Neural cell (in vitro differentiated cells): ENCODE measurements around the gene PC. TPM values are rescaled to one million over a fixed set of nuclear protein-coding genes. Genes with fewer than 3 reads are reported as not detected.

Experiments
- H2AFZ ChIP-seq: fragments of 200-600, 300-800 bp; sonication (generic), shearing (Covaris generic); 2 replicates; pipeline ENCODE4 v1.6.0; 2014; ENCODE audit warnings: low read depth, mild to moderate bottlenecking, antibody characterized with exemption, low read length, moderate library complexity
- H3F3A ChIP-seq: fragments of 200-600 bp; shearing (Covaris generic); 2 replicates; pipeline ENCODE4 v1.6.1; 2016; ENCODE audit warnings: mild to moderate bottlenecking, moderate library complexity, mixed read lengths, antibody characterized with exemption, low read length; ENCODE audit not compliant: insufficient read depth, poor library complexity, severe bottlenecking
- H3K27ac ChIP-seq: fragments of 200-600, 300-800 bp; sonication (generic), shearing (Covaris generic); 2 replicates; pipeline ENCODE4 v1.5.1; 2014; ENCODE audit warnings: mild to moderate bottlenecking, low read length, moderate library complexity
- H3K27me3 ChIP-seq: fragments of 300-800, 200-600 bp; sonication (generic), shearing (Covaris generic); 2 replicates; pipeline ENCODE4 v1.6.0; 2014; ENCODE audit warnings: mild to moderate bottlenecking, low read depth, low read length, moderate library complexity; ENCODE audit not compliant: insufficient read depth
- H3K36me3 ChIP-seq: fragments of 300-800, 200-600 bp; sonication (generic), shearing (Covaris generic); 2 replicates; pipeline ENCODE4 v1.5.1; 2014; ENCODE audit warnings: mild to moderate bottlenecking, antibody characterized with exemption, low read length, moderate library complexity; ENCODE audit not compliant: insufficient read depth
- H3K4me2 ChIP-seq: fragments of 300-800, 200-600 bp; sonication (generic), shearing (Covaris generic); 2 replicates; pipeline ENCODE4 v1.6.0; 2014; ENCODE audit warnings: mild to moderate bottlenecking, low read length
- H3K4me3 ChIP-seq: fragments of 300-800, 200-600 bp; sonication (generic), shearing (Covaris generic); 2 replicates; pipeline ENCODE4 v1.5.1; 2014; ENCODE audit warnings: mild to moderate bottlenecking, low read length, moderate library complexity
- H3K79me2 ChIP-seq: fragments of 200-600 bp; shearing (Covaris generic); replicated peaks from 2 replicates; pipeline ENCODE4 v1.6.0; 2014; ENCODE audit warnings: mild to moderate bottlenecking, low read length, moderate library complexity; ENCODE audit not compliant: insufficient read depth
- H3K9ac ChIP-seq: fragments of 300-800, 200-600 bp; sonication (generic), shearing (Covaris generic); 2 replicates; pipeline ENCODE4 v1.6.1; 2016; ENCODE audit warnings: mild to moderate bottlenecking, low read length, mixed read lengths
- H3K9me2 ChIP-seq: fragments of 200-600 bp; shearing (Covaris generic); 2 replicates; pipeline ENCODE4 v1.6.1; 2016; ENCODE audit warnings: mild to moderate bottlenecking, low read length, mixed read lengths; ENCODE audit not compliant: insufficient read depth
- H3K9me3 ChIP-seq: fragments of 200-600, 300-800 bp; sonication (generic), shearing (Covaris generic); 2 replicates; pipeline ENCODE4 v1.6.1; 2016; ENCODE audit warnings: mild to moderate bottlenecking, mixed run types, low read length, moderate library complexity, mixed read lengths
- H4K20me1 ChIP-seq: fragments of 200-600 bp; shearing (Covaris generic); 2 replicates; pipeline ENCODE4 v1.6.1; 2016; ENCODE audit warnings: mild to moderate bottlenecking, mixed run types; ENCODE audit not compliant: insufficient read depth
- EP300 ChIP-seq: fragments of 450-650 bp; conservative IDR thresholded peaks from 2 replicates; pipeline ENCODE4 v1.6.1; 2014; ENCODE audit warnings: antibody characterized with exemption, mild to moderate bottlenecking, moderate library complexity; ENCODE audit not compliant: poor library complexity, severe bottlenecking
- EZH2 ChIP-seq: fragments of 200-600, 300-800 bp; shearing (Covaris generic), sonication (generic); IDR thresholded peaks from 2 replicates; pipeline ENCODE4 v1.6.1; 2014; ENCODE audit warnings: antibody characterized with exemption, low read length, borderline replicate concordance, mild to moderate bottlenecking; ENCODE audit not compliant: insufficient read depth, poor library complexity, severe bottlenecking
- MXI1 ChIP-seq: fragments of 450-650 bp; conservative IDR thresholded peaks from 2 replicates; pipeline ENCODE4 v1.6.1; 2014; ENCODE audit warnings: antibody characterized with exemption, mild to moderate bottlenecking; ENCODE audit not compliant: poor library complexity, severe bottlenecking
- POLR2AphosphoS5 ChIP-seq: IDR thresholded peaks from 2 replicates; pipeline ENCODE4 v1.6.1; 2012
- RAD21 ChIP-seq: fragments of 450-650 bp; conservative IDR thresholded peaks from 2 replicates; pipeline ENCODE4 v1.6.1; 2014; ENCODE audit warnings: antibody characterized with exemption, mild to moderate bottlenecking, moderate library complexity
- SMC3 ChIP-seq: fragments of 450-650 bp; conservative IDR thresholded peaks from 2 replicates; pipeline ENCODE4 v1.6.1; 2014; ENCODE audit warnings: antibody characterized with exemption, mild to moderate bottlenecking, moderate library complexity; ENCODE audit not compliant: poor library complexity
- TAF1 ChIP-seq: IDR thresholded peaks from 2 replicates; pipeline ENCODE4 v1.6.1; 2012; ENCODE audit warnings: low read depth
- polyA plus RNA-seq: library from polyadenylated mRNA; depleted of rRNA; stranded (reverse); fragments of >200 nt; gene quantifications from 2 replicates; pipeline ENCODE4 v1.2.3, GENCODE V29; 2014
- TF ChIP-seq, protein P1 (sequence below): fragments of 450-650 bp; IDR thresholded peaks from 2 replicates; pipeline ENCODE4 v1.5.1; 2014; ENCODE audit warnings: antibody characterized with exemption, mild to moderate bottlenecking, moderate library complexity; ENCODE audit not compliant: poor library complexity, severe bottlenecking
- TF ChIP-seq, protein P2 (sequence below): IDR thresholded peaks from 2 replicates; pipeline ENCODE4 v1.6.1; 2012; ENCODE audit warnings: borderline replicate concordance

The PC gene
- polyA plus RNA-seq, 1 donor from 2014 or later: 8.9 TPM

DNA sequence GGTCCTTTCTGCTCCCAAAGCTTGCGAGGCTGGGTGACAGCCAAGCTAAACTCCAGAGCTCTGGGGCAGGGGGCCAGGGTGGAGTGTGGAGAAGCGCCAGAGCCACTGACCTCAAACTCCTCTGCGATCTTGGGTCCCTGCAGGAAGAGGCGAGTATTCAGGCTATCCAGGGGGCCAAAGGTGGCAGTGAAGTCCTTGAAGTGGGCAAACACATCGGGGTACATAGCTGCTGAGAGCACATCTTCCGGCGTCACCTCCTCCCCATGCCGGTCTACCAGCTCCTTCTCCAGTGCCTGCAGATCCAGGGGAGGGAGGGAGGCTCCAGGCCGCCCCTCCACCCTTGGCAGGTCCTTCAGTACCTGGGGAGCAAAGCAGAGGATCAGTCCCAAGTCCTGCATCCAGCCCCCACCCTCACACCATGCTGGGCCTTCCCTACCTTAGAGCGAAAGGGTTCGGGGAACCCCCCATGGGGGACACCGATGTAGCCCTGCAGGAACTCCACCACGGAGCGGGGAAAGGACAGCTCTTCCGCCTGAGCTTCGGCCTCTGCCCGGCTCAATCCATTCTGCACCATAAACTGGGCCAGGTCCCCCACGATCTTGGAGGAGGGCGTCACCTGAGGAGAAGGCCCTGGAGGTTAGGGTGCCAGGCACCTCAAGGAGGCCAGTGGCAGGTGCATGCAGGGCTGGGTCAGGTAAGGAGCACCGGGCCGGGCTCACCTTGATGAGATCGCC lies 108.5 kb downstream of the PC start:
- TF ChIP-seq POLR2AphosphoS5: no peak
- no peak for TF ChIP-seq MXI1
- no peak for TF ChIP-seq RAD21
- TF ChIP-seq SMC3: no peak
- Histone ChIP-seq H3K9ac (no peak overlapping the region), H2AFZ (no peak overlapping the region), H3K36me3 (no peaks in the 10 kb centered on the region), H3K79me2 (peaks cover under 1% of the 10 kb centered on the region), H3K4me2 (no peak overlapping the region), H3K9me3 (no peaks in the 10 kb centered on the region), H3K27me3 (no peaks in the 10 kb centered on the region), H3K9me2 (no peaks in the 10 kb centered on the region), H3K4me3 (no peak overlapping the region), H3K27ac (no peak overlapping the region), H4K20me1 (no peaks in the 10 kb centered on the region), H3F3A (no peaks in the 10 kb centered on the region)

DNA sequence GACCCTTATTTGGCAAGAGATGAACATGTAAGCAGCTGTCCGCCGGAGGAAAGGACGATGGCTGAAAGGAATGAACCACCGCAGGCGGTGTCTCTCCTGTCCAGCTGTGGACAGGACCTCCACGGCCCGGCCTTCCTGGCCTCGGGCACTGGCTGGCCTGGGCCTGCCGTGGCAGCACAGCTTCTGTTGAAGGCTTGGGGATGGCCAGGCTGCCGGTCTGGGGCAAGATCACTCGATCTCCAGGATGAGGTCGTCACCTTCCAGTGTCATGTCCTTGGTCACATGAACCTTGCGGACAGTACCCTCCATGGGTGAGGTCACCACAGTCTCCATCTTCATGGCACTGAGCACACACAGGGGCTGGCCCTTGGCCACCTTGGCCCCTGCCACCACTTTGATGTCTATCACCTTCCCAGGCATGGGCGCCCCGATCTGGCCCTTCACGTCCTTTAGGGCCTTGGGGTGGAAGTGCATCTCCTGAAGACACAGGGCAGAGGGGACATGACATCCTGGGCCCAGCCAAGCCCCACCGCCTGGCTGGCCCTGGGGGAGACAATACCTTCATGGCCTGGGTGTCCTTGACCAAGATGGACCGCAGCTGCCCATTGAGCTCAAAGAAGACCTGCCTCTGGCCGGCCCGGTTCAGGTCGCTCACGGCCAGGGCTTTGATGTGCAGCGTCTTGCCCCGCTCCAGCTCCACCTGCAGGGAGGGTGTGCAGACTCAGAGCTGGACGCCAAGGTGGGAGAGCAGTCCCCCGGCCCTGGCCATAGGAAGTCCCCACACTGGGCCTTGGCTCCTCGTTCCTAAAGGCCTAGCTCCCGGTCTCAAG lies 109.3 kb downstream of the PC start:
- Histone ChIP-seq H4K20me1 (no peaks in the 10 kb centered on the region), H3K27ac (no peak overlapping the region), H3K79me2 (peaks cover 8% of the 10 kb centered on the region), H3K4me3 (no peak overlapping the region), H3K9me3 (no peaks in the 10 kb centered on the region), H3K36me3 (no peaks in the 10 kb centered on the region), H2AFZ (no peak overlapping the region), H3K27me3 (no peaks in the 10 kb centered on the region), H3F3A (no peaks in the 10 kb centered on the region), H3K9ac (no peak overlapping the region), H3K9me2 (no peaks in the 10 kb centered on the region), H3K4me2 (no peak overlapping the region)
- TF ChIP-seq, protein P1, sequence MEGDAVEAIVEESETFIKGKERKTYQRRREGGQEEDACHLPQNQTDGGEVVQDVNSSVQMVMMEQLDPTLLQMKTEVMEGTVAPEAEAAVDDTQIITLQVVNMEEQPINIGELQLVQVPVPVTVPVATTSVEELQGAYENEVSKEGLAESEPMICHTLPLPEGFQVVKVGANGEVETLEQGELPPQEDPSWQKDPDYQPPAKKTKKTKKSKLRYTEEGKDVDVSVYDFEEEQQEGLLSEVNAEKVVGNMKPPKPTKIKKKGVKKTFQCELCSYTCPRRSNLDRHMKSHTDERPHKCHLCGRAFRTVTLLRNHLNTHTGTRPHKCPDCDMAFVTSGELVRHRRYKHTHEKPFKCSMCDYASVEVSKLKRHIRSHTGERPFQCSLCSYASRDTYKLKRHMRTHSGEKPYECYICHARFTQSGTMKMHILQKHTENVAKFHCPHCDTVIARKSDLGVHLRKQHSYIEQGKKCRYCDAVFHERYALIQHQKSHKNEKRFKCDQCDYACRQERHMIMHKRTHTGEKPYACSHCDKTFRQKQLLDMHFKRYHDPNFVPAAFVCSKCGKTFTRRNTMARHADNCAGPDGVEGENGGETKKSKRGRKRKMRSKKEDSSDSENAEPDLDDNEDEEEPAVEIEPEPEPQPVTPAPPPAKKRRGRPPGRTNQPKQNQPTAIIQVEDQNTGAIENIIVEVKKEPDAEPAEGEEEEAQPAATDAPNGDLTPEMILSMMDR: no peak
- no peak for TF ChIP-seq SMC3
- no peak for TF ChIP-seq TAF1
- TF ChIP-seq, protein P2, sequence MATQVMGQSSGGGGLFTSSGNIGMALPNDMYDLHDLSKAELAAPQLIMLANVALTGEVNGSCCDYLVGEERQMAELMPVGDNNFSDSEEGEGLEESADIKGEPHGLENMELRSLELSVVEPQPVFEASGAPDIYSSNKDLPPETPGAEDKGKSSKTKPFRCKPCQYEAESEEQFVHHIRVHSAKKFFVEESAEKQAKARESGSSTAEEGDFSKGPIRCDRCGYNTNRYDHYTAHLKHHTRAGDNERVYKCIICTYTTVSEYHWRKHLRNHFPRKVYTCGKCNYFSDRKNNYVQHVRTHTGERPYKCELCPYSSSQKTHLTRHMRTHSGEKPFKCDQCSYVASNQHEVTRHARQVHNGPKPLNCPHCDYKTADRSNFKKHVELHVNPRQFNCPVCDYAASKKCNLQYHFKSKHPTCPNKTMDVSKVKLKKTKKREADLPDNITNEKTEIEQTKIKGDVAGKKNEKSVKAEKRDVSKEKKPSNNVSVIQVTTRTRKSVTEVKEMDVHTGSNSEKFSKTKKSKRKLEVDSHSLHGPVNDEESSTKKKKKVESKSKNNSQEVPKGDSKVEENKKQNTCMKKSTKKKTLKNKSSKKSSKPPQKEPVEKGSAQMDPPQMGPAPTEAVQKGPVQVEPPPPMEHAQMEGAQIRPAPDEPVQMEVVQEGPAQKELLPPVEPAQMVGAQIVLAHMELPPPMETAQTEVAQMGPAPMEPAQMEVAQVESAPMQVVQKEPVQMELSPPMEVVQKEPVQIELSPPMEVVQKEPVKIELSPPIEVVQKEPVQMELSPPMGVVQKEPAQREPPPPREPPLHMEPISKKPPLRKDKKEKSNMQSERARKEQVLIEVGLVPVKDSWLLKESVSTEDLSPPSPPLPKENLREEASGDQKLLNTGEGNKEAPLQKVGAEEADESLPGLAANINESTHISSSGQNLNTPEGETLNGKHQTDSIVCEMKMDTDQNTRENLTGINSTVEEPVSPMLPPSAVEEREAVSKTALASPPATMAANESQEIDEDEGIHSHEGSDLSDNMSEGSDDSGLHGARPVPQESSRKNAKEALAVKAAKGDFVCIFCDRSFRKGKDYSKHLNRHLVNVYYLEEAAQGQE: no peak
- no peak for TF ChIP-seq POLR2AphosphoS5
- no peak for TF ChIP-seq RAD21
- TF ChIP-seq EZH2: no peak
- TF ChIP-seq MXI1: no peak
- no peak for TF ChIP-seq EP300
